GM21528 (cell line): Measurements from ENCODE around the gene LRRC4.

Source experiments
- ATAC-seq: cut with Tn5 transposase; IDR thresholded peaks from one replicate; pipeline ENCODE4 v1.9.1; 2021; ENCODE audit warnings: mild to moderate bottlenecking, moderate library complexity; ENCODE audit not compliant: unreplicated experiment, low FRiP score

LRRC4 gene

DNA sequence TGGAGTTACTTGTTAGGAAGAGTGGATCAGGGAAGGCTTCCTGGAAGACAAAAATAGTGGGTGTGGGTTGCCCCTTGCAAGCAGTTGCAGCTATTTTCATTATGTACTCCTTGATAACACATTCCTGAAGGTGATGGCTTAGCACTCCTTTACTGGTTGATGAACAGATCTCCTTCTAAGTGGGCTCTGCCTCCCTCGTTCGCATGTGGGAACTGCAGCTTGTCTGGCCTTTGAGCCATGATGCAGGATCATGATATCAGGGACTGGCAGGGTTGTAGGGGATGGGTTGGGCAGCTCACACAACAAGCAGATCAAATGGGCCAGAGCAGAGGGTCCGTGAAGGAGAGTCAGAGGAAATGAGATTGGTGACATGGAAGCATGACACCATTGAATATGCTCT lies 28.8 kb upstream of the LRRC4 start:
- ATAC-seq: no peak

DNA sequence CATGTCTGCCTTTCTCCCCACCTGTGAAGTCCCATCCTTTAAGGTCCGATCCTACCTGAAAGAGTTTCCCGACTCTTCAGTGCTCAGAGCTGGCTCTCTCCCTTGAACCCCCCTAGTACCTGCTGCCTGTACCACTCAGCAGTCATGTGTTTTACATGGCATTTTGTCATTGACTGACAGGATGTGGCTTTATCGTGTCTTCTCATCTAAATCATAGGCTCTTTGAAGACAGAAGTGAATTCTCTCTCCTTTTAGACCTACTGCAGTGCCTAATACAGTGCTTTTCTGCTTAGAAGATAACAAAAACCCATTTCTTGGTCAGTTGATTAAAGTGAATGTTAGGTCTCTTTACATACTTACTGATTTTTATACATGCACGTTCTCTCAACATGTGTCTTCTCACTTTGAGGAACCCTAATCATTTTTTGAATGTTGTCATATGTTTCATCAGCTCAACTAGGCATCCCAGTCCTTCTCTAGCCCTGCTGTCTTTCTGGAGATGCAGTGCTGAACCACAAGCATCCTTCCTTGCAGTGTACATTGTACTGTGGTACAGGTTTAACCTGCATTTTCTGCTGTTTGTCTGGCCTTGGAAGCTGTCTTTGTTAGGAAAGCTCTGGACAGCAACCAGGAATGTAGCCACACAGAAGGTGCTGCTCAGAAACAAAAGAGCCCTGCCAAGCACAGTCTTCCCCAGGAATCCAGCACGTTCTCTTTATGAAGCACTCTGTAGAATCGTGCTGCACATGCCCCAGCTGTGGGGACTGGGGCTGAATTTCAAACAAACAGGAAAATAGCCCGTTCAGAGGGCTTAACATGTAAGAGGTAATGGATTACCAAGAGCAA lies 28.1 kb upstream of the LRRC4 start:
- ATAC-seq: no peak

DNA sequence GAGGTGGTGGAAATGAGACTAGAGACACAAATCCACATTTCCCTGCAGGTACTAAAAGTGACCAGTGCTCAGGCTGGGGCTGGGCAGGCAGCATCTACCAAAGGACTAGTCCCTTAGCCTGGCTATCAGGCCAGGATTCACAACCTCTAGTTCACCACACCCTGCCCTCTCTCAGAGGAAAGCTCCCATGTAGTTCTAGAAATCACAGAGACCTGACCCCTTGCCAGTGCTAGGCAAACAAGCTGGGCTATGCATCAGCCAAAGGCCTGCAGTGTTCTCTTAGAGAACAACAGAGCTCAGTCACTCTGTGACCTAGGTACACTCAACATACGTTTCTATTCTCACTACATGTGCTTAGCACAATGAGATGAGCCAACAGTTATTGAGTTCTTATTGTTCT lies 26.7 kb upstream of the LRRC4 start:
- ATAC-seq: no peak

DNA sequence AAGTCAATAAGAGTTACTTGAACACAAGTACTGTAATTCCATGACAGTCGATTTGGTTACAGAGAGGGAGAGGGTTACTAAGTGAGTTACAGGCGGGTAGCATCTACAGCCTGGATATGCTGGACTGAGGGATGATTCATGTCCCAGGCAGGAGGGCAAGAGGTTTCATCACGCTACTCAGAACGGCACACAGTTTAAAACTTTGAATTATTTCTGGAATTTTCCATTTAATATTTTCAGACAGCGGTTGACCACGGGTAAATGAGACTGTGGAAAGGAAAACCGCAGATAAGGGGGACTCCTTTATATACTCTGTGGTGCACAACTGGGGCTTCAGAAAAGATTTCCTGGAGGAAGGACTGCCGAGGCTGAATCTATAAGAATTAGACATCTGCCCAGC lies 25.7 kb upstream of the LRRC4 start:
- no peak for ATAC-seq

DNA sequence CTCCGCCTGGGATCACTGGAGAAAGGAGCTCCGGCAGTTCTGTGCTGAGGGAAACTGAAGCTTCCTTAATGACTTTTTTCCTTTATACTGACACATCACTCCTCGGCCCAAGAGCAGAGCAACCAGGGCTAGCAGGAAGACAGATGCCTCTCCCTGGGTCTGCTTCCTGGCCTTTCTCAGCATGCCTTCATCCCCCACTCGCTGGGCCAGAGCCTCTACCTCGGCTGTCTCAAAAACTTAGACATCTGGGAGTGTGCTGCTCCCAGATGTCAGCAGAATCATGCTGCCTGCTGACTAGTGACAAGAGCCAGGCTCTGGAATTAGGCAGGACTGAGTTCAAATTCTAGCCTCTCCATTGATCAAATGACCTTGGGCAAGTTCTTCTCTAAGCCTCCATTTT lies 24.4 kb upstream of the LRRC4 start:
- ATAC-seq: no peak

DNA sequence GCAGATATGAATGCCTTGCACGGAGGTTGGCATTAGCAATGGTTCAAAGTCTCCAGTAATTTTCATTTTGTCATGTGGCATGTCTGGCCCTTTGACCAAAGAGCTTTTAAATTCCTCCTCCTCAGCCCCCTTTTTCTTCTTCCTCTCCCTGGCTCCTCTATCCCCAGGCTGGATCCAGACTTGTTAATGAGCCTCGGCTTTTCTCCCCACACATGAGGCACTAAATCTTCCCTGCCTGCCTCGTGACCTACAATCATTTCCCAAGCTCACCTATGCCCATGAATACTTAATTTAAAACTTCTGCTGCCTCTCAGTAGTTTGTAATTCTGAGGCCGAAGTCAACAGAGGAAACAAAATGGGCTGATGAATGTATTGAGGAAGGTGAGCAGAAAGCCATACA lies 23.3 kb upstream of the LRRC4 start:
- ATAC-seq: no peak

DNA sequence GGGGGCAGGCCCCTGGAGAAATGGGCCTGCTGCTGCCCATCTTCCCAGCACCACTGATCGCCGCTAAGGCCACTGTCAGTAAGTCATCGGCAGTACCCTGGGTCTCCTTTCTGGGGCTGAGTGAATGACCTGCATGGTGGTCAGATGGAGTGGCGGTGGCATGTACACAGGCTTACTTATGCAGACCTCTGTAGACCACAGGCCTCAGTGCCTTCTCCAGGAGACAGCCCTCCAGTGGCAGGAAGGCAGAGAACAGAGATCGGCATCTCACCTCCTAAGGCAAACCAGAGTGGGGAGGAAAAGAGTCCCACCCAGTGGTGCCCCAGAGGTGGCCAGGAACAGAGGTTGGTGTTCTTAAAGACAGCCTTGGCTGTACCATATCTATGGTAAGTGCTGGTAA lies 22.8 kb upstream of the LRRC4 start:
- ATAC-seq: no peak

DNA sequence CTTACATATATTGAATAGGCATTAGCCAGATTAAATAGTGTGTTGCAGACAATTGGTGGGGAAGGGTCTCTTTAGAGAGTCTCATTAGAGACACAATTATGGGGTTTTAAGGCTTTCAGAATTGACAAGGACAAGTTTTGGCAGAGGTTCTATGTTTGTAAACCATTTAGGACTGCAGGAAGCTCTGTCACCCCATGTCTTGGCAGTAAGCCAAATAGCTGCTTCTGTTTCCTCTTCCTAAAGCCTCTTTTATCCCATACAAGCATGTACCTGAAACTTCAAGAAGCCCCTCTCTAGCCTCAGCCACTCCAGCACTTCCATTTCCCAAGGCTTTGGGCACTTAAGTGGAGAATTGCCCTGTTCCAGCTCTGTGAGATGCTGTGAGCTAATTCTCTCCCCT lies 21.8 kb upstream of the LRRC4 start:
- no peak for ATAC-seq

DNA sequence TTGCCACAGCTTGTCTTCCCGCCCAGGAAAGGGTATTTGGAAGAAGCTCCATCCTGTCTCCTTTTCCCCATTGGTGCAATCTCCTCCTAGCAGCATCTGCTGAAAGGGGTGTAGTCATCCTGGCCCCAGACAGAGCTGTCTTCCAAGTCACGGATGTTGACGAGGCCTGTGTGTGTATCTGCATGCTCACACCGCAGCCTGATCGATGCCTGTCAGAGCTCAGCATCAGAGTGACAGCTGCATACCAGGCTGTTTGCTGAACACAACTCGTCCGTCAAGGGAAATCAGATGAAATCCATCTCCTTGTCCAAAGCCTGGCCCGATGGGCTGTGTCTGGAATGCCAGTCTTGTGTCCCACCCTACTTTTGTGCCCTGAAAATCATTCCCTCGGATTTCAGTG lies 21.2 kb upstream of the LRRC4 start:
- ATAC-seq: no peak

DNA sequence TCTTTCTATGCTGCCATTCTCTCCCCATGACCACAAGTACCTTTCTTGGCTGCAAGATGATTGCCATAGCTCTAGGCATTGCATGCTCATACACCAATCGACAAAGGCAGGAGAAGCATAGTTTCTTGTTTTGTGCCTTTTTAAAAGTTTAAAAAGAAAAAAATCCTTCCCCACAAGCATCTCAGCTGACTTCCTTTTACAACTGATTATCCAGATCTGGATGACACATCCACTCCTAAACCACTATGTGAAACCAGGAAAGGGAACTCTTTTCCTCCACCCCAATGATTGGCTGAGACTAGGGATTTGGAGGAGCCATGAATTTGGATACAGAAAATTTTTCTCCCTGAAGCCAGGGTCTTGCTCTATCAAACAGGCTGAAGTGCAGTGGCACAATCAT lies 14.5 kb upstream of the LRRC4 start:
- ATAC-seq: no peak

DNA sequence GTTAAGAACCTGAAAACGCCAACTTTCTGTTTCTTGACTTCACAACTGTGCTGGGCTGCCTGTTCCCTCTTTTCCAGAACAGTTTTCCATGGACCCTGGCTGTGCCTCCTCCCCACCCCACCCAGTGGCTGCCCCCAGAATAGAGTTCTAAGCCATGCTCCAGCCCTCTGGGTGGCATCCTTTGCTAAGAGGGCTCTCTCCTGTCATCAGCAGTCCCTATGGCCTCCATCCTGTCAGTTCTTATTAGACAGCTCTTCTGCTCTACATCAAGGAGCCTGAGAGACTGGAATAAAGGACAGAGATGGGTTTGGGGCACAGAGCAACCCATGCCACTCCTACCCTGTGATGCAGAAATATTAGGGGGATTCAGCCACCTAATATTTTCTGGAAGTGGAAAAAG lies 13.9 kb upstream of the LRRC4 start:
- no peak for ATAC-seq

DNA sequence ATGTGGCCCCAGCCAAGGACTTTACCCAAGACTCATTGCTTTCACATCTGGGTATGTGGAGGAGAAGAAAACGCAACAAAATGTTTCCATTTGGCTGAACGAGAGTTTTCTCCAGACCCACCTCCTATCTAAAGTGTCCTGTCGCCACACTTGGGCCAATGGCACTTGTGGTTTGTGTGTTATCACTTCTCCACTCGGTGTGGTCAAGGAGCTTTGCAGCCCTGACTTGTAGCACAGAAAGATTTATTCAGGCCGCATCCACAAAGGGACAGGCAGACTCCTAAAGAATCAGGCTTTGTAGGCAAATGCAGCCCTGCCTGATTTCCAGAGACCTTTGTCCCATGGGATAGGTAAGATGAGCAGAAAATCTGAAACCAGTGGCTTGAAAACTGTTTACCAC lies 12.8 kb upstream of the LRRC4 start:
- no peak for ATAC-seq

DNA sequence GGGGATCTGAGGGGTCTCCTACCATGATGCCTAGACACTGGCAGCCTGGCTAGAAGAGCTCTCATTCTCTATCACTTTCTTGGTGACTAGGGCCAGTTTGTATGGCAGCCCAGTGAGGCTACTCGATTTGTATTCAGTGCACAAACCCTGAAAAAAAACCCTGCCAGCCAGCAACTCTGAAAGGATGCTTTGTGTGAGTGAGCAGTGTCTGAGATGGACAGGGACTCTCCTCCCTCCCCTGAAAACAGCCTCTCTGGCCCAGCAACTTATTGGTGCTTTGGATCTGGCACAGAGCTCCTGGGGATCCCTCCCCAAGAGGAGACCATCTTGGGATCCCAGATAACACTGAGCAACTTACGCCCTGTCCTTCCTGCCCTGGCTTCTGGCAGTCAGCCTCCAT lies 10.8 kb upstream of the LRRC4 start:
- ATAC-seq: no peak

DNA sequence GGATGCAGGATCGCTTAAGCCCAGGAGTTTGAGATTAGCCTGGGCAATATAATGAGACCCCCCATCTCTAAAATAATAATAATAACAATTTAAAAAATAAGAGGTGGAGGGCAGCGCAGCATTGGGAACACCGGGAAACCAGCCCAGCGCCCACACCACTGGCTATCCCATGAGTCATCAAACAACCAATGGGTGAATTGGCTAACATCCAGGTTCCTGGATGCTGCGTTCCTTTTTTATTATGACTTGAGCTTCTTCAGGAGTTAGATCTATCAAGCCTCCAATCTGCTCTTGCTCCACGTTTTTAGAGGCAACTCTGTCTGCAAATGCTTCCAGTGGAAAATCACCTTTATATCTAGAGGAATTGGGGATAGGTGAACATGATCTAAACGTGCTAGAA lies 10.0 kb upstream of the LRRC4 start:
- ATAC-seq: no peak

DNA sequence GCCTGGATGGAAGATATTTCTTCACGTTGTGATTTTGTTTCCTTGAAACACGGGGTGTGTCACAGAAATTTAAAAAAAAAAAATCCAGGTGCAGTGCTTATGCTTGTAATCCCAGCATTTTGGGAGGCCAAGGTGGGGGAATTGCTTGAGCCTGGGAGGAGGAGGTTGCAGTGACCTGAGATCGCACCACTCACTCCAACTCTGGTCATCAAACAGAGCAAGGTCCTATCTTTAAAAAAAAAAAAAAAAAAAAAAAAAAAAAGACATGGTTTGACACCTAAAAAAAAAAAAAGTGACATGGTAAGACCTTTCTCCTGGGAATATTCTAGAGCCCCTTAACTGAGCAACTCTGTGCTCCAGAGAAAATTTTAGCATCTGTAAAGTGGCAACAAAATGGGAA lies 9.0 kb upstream of the LRRC4 start:
- ATAC-seq: no peak

DNA sequence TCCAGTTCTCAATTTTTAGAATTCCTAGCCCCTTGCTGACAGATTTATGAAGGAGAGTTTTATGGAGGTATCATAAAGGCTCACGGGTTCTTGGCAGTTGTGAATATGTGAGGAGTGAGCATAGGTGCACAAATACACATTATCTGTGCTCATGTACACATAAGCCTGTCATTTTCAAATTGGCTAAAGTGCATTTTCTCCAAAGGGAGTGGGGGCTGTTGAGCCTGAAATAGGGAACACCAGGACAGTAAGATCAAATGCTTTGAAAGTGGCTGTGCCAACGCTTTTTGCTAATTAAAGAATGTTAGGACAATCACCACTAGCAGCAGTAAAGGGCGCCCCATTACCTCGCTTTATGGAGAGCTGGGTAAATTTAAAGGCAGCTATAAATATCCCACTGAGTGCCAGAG lies 8.3 kb upstream of the LRRC4 start:
- ATAC-seq: no peak

DNA sequence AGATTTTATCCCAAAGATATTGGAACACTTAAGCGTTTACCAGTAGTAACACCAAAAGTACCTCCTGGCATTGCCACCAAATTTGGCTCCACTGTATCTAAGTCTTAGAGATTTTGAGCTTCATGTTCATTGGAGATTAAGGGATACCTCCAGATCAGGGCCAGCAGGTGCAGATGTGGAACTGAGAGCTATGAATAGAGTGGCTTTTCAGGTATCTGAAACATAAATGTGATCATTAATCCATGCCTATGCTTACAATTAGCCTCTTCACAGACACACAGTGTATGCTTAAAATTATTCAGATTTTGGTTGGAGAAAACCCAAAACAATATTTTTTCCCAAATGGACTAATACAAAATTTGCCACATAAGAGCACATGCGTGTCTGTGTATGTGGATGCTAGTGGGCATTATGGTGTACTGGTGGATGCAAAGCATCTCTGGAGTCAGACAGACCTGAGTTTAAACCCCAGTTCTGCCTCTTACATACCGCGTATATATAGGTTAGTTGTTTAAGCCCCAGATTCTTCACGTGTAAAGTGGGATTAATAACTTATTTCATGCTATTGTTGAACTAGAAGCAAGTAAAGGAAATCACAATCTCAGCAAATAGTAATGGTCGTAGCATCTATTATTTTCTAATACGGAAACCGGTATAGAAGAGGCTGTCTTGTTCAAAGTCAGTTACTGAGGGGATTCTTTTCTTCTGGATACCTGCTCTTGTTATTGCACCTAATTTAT lies 6.8 kb upstream of the LRRC4 start:
- ATAC-seq: no peak

DNA sequence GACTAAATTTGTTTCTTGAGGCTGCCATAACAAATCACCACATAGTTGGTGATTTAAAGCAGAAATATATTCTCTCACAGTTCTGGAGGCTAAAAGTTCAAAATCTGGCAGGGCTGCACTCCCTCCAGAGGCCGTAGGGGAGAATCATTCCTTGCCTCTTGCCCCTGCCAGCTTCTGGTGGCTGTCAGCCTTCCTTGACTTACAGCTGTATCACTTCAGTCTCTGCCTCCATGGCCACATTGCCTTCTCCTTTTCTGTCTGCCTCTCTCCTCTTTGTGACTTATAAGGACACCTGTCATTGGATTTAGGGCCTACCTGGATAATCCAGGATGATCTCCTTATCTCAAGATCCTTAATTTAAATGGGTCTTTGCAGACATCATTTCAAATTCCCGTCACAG lies 5.8 kb upstream of the LRRC4 start:
- no peak for ATAC-seq

DNA sequence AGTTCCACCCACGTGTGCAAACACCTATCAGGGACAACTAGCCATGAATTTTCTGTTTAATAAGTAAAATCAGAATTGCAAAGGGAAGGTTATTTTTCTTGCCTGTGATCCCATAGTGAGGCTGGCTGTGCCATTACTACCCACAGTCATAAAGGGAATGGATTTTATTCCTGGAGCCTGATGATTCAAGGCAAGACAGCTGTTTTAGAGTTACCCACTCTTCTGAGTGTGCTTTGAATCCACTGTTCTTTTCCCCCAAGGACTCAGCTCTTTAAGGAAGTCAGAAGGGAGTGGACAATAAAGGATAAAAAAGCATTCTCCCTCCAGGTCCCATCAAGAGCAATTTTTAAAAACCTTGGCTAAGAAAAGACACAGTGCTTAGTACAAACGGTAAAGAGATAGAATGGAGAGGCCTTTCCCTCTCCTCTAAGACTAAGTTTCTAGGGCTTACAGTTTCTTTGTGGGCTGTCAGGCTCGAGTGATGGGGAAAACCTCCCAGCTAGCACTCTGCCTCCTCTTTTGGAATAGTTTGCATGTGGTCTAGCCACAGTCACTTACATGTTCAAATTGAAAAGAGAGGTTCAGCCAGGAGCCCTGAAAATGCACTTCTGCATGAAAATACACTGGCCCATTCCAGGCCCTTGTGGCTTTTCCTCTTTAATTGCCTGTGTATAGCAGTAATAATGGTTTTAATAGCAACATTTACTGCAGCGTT lies 5.1 kb upstream of the LRRC4 start:
- peak; percentile 47 for ATAC-seq

DNA sequence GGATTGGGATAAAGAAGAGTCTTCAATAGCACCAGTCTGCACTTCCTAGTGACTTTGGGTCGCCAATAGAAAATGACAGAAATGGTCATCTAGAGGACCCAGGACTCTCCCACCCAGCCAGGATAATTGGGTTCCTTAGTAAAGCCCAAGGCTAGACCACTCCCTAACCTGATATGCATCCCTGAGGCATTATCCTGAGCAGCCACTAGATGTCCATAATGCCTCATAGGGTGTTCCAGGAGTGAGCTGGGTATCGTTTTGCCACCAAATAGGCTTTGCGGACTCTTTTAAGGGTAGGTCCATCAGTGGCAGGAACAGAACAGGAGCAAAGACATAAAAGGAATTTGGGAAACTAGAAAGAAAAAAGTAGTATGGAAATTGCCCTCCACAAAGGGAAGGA lies 4.5 kb upstream of the LRRC4 start:
- no peak for ATAC-seq

DNA sequence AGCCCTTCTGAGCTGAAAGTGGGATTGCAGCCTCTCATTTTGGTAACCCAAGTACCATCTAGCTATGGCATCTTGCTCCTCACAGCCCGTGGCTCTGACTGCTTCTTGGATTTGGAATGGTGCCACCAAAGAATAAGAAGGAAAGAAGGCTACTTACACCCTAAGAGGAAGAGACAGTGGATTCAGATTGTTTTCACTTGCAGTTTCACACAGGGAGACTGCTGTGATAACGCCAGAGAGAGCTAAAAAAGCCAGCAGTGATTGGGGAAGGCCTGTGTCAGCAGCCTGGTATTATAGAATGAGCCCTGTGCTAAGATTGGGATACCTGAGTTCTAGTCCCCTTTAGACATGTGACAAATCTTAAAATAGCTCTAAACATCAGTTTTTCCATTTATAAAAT lies 3.6 kb upstream of the LRRC4 start:
- no peak for ATAC-seq

DNA sequence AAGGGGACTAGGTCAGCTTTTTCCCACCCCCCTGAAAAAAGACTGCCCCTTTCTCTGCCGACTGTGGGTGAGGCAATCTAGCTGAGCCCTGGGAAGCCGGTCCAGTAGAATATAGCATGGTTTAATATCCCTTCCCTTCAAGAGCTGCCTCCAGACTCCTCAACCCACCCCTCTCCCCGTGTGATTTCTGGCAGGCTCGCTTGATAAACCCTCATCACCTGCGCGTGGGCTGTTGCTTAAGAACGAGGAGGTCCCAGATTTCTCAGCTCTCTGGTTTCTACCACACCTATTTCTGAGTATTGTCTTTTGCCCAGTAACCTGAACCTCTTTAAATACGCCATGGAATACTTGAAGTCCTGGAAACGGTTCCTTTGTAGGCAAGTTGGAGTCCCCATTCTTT lies 2.0 kb upstream of the LRRC4 start:
- ATAC-seq: no peak
